Right lobe of liver (tissue), 6 donors: ENCODE measurements around the gene SPP1. TPM values are rescaled to one million over a fixed set of nuclear protein-coding genes. Genes with fewer than 3 reads are reported as not detected.
A peak's percentile ranks its signal among the peaks of the same experiment; 100 is the strongest.
"Not testable (repeated sequence)": the region's sequence is repeated elsewhere in the genome, so short reads cannot be mapped to it uniquely, and the experiment has no call there.

ENCODE experiments used
- ATAC-seq, 4 donors: fragments of 200-7000 bp; cut with Tn5 transposase; one replicate each; pipeline ENCODE4 v1.9.1; 2020; ENCODE audit warnings: mild to moderate bottlenecking in 4 of 4, moderate library complexity in 4 of 4
- DNase-seq, 3 donors: peaks; one replicate each; pipeline ENCODE4 v3.0.0-alpha.2; 2020
- H3K27ac ChIP-seq, 3 donors: fragments of 200-600 bp; one replicate each; pipeline ENCODE4 v1.8.0; 2022
- H3K27me3 ChIP-seq, 2 donors: fragments of 200-600 bp; one replicate each; pipeline ENCODE4 v1.8.0; 2022
- H3K36me3 ChIP-seq, 4 donors: fragments of 200-600 bp; sonication (generic) in 1 of 4; one replicate each; pipeline versions ENCODE4 v1.5.1 to v1.8.0; 2017 to 2022; ENCODE audit warnings: control low read depth in 1 of 4
- H3K4me1 ChIP-seq, 4 donors: fragments of 200-600 bp; sonication (generic) in 1 of 4; one replicate each; pipeline versions ENCODE4 v1.5.1 to v1.8.0; 2017 to 2022; ENCODE audit warnings: control low read depth in 1 of 4
- H3K4me3 ChIP-seq, 3 donors: fragments of 200-600 bp; one replicate each; pipeline ENCODE4 v1.8.0; 2022
- H3K9me3 ChIP-seq, 4 donors: fragments of 200-600 bp; sonication (generic) in 1 of 4; one replicate each; pipeline versions ENCODE4 v1.5.1 to v1.8.0; 2017 to 2022; ENCODE audit warnings: control low read depth in 1 of 4
- POLR2A ChIP-seq: fragments of 450-650 bp; IDR thresholded peaks from one replicate; pipeline ENCODE4 v1.6.1; 2017; ENCODE audit warnings: antibody characterized with exemption, mild to moderate bottlenecking
- WGBS: methylation state at CpG from one replicate; pipeline ENCODE4 v1.1.6; 2018; ENCODE audit warnings: low coverage, low lambda C conversion rate; ENCODE audit not compliant: insufficient coverage; ENCODE audit errors: missing lambda C conversion rate; 5-methylcytosine and 5-hydroxymethylcytosine counted together
- intact Hi-C, 2 donors: fragments of 100-400 bp; cut with DNase I; formaldehyde crosslinking; loops; one replicate each; pipeline versions ENCODE4 v1.11.2 to v1.14.1; 2022
- total RNA-seq, 6 experiments: library from RNA; depleted of rRNA in 2 of 6; stranded (reverse); fragments of >200 nt in 2 of 6; fragmentation: NEBNext Ultra II Directional in 3 of 6; extraction: Animal tissue kit (Norgen Biotek cat#: 25700) in 3 of 6; gene quantifications; one replicate each; pipeline versions ENCODE4 v1.1.0 to v1.2.4, GENCODE V29; 2016 to 2023
- TF ChIP-seq, protein P1 (sequence below), 4 donors: fragments of 200-600 bp in 3 of 4; fragments of 450-650 bp in 1 of 4; IDR thresholded peaks; one replicate each; pipeline versions ENCODE4 v1.5.1 to v1.8.0; 2016 to 2022; ENCODE audit warnings: antibody characterized with exemption in 4 of 4, mild to moderate bottlenecking in 2 of 4
- donor health status: DM: no; HTN: yes; CAD: no.
- donor health status: DM: no; HTN: no; CAD: no.
- donor health status: DM: no; HTN: no; CAD: no.
- donor health status: DM: no; HTN: yes; CAD: no.
- donor health status: DM: no; HTN: yes; CAD: no.

The SPP1 gene
- total RNA-seq, 6 experiments from 2014 or later, result 6.0 to 240 (median 15.5) TPM

DNA sequence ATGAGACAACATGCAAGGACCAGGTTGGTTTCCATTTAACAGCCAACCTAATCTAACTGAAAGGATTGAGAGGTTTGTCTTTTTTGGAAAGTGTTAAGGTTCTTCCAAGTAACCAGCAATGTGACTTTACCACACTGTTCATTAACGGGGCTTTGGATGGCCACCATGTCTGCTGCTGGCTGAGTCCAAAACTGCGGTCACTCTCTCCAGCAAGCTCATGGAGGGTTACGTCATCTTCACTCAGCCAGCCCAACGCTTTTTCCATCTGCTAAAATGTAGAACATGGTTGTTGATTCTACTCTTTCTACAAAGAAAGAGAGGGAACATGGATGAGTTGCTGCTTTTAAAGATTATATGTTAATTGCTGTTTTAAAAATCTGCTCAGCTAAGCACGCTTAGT, 43.0 kb downstream of the SPP1 start:
- H3K4me3 ChIP-seq, result no peak overlapping the region

DNA sequence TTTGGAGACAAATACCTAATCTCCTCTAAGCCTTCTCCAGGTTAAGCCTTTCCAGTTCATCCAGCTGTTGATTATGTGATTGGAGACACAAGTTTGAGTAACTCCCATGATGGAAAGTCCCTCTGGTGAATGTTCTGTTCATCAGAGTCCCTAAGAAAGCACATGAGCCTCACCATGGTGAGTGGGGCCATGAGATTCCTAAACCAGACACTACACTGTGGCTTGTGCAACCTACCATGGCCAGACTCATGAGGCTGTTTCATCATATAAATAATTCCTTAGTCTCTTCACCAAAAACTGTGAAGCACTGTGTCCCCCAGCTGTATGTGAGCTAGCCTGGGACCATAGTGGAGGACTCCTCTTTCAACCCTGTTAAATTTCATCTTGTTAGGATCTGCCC, 46.3 kb downstream of the SPP1 start:
- no peak for TF ChIP-seq POLR2A
- TF ChIP-seq, protein P1, sequence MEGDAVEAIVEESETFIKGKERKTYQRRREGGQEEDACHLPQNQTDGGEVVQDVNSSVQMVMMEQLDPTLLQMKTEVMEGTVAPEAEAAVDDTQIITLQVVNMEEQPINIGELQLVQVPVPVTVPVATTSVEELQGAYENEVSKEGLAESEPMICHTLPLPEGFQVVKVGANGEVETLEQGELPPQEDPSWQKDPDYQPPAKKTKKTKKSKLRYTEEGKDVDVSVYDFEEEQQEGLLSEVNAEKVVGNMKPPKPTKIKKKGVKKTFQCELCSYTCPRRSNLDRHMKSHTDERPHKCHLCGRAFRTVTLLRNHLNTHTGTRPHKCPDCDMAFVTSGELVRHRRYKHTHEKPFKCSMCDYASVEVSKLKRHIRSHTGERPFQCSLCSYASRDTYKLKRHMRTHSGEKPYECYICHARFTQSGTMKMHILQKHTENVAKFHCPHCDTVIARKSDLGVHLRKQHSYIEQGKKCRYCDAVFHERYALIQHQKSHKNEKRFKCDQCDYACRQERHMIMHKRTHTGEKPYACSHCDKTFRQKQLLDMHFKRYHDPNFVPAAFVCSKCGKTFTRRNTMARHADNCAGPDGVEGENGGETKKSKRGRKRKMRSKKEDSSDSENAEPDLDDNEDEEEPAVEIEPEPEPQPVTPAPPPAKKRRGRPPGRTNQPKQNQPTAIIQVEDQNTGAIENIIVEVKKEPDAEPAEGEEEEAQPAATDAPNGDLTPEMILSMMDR (IDR thresholded peaks at IDR 0.05), result no peak
- no peak for ATAC-seq

More for the DNA sequence above, 43.0 kb downstream of the SPP1 start:
- intact Hi-C loops, result no loop called here
- Histone ChIP-seq H3K27ac (peak overlapping the region in 2 of 3 donors; percentile 15 to 62), H3K27me3 (no peaks in the 10 kb centered on the region), H3K36me3 (no peaks in the 10 kb centered on the region), H3K9me3 (no peaks in the 10 kb centered on the region), H3K4me1 (no peaks in the 10 kb centered on the region)
- no peak for ATAC-seq
- 68% methylated on average over 2 of the region's 5 CpGs for WGBS
- no peak for TF ChIP-seq POLR2A
- TF ChIP-seq, protein P1 (IDR thresholded peaks at IDR 0.05), result no peak
- DNase-seq, result no peak

DNA sequence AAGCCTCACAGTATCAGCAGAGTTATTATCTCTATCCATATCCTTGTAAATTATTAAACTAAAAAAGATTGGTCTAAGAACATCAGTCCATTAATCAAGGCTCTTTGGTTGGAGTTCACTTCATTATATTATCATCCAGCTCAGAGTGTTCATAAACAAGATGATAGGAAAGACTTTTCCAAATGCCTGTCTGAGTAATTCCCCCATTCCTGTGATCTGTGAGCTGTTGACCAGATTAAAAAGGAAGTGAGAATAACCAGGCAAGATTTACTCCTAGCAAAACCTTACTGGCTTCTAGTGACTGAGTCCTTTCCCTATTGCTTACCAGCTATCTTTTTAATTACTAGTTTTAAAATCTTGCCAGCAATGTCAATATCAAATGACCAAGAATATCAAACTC, 46.8 kb downstream of the SPP1 start:
- no peaks in the 10 kb centered on the region for H3K36me3 ChIP-seq
- intact Hi-C loops, result no loop called here
- no peaks in the 10 kb centered on the region for H3K27me3 ChIP-seq
- no peak for TF ChIP-seq POLR2A
- TF ChIP-seq, protein P1 (IDR thresholded peaks at IDR 0.05), result no peak
- no peak for DNase-seq
- H3K4me1 ChIP-seq, result no peaks in the 10 kb centered on the region
- H3K27ac ChIP-seq, result no peak overlapping the region
- H3K4me3 ChIP-seq, result no peak overlapping the region
- no peak for ATAC-seq
- no peaks in the 10 kb centered on the region for H3K9me3 ChIP-seq

More for the DNA sequence above, 46.3 kb downstream of the SPP1 start:
- Histone ChIP-seq H3K4me1 (no peaks in the 10 kb centered on the region), H3K4me3 (no peak overlapping the region), H3K27ac (no peak overlapping the region), H3K9me3 (no peaks in the 10 kb centered on the region), H3K36me3 (no peaks in the 10 kb centered on the region), H3K27me3 (no peaks in the 10 kb centered on the region)
- intact Hi-C loops, result no loop called here
- no peak for DNase-seq

DNA sequence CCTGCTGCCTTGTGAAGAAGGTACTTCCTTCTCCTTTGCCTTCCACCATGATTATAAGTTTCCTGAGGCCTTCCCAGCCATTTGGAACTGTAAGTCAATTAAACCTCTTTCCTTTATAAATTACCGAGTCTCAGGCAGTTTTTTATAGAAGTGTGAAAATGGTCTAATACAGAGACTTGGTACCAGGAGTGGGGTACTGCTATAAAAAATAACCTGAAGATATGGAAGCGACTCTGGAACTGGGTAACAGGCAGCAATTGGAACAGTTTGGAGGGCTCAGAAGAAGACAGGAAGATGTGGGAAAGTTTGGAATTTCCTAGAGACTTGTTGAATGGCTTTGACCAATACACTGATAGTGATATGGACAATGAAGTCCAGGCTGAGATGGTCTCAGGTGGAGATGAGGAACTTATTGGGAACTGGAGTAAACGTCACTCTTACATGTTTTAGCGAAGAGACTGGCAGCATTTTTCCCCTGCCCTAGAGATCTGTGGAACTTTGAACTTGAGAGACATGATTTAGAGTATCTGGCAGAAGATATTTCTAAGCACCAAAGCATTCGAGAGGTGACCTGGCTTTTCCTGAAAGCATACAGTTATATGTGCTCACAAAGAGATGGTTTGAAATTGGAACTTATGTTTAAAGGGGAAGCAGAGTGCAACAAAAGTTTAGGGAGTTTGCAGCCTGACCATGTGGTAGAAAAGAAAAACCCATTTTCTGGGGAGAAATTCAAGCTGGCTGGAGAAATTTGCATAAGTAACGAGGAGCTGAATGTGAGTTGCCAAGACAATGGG, 50.6 kb downstream of the SPP1 start:
- intact Hi-C loops, result not testable (repeated sequence)
- WGBS, result 94% methylated on average over 6 of the region's 6 CpGs

DNA sequence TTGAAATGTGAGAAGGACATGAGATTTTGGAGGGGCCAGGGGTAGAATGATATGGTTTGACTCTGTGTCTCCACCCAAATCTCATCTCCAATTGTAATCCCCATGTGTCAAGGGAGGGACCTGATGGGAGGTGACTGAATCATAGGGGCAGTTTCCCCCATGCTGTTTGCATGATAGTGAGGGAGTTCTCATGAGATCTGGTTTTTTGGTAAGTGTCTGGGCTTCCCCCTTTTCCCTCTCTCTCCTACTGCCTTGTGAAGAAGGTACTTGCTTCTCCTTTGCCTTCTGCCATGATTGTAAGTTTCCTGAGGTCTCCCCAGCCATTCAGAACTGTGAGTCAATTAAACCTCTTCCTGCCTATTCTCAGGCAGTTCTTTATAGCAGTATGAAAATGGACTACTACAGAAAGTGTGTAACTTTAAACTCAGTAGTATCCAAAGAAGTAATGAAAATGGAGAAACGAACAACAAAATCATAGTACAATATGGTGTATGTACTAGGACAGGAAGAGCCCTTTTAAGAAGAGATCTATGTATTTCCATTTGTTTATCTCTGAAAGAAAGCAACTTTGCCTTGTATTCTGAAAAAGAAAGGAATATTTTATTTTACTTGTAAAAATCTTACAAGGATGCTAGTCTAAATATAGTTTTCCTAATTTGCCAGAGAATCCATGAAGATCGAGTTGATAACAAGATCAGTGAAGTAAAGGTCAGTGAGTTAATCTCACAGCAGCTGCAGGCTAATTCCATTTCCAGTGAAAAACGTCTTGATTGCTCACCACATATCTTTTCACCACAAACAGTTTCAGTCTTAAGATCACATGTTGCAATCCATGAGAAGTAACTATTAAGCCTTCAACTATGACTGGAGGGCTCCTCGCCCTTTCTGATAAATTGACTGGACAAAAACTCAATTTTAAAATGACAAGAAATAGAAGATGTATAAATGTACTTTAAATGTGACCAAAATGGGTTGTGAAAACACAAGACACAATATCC, 52.4 kb downstream of the SPP1 start:
- no peak for DNase-seq
- Histone ChIP-seq H3K27me3 (no peaks in the 10 kb centered on the region), H3K27ac (no peak overlapping the region), H3K4me3 (no peak overlapping the region), H3K4me1 (no peaks in the 10 kb centered on the region), H3K9me3 (no peaks in the 10 kb centered on the region), H3K36me3 (no peaks in the 10 kb centered on the region)
- 58% methylated on average over 4 of the region's 4 CpGs for WGBS
- no peak for ATAC-seq
- TF ChIP-seq POLR2A, result no peak
- TF ChIP-seq, protein P1 (IDR thresholded peaks at IDR 0.05), result no peak
- intact Hi-C loops, result no loop called here

More for the DNA sequence above, 50.6 kb downstream of the SPP1 start:
- not testable (repeated sequence) for H3K27ac ChIP-seq, ATAC-seq, H3K4me3 ChIP-seq, H3K4me1 ChIP-seq, H3K36me3 ChIP-seq, H3K27me3 ChIP-seq, DNase-seq, H3K9me3 ChIP-seq
